GM12875 (cell line): ENCODE measurements around the gene CACNA1D.
A peak's percentile ranks its signal among the peaks of the same experiment; 100 is the strongest.

ENCODE experiments used
- H3K4me3 ChIP-seq: one replicate; pipeline ENCODE4 v1.5.1; 2011; ENCODE audit warnings: low read depth, low read length, control low read depth
- TF ChIP-seq, protein P1 (sequence below): IDR thresholded peaks from 2 replicates; pipeline ENCODE4 v1.5.1; 2011; ENCODE audit warnings: low read depth, mild to moderate bottlenecking, control low read depth, inconsistent platforms, low read length, moderate library complexity, borderline replicate concordance; ENCODE audit not compliant: insufficient read depth

Gene CACNA1D

DNA sequence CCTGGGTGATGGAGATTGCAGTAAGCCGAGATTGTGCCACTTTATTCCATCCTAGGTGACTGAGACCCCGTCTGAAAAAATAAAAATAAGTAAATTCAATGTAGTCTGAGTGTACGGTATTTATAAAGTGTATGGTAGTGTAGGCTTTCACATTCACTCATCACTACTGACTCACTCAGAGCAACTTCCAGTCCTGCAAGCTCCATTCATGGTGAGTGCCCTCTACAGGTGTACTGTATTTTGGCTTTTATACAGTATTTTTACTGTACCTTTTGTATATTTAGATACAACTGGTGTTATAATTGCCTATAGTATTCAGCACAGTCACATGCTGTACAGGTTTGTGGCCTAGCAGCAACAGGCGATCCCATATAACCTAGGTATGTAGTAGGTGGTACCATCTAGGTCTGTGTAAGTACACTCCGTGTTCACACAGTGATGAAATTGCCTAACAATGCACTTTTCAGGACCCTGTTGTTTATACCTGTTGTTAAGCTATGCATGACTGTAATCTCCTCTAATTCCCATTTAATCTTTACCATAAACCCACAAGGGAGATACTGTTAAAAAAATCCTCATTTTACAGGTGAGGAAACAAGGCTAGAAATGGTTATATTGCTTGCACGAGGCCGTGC, 19.3 kb downstream of the CACNA1D start:
- no peak overlapping the region for H3K4me3 ChIP-seq

DNA sequence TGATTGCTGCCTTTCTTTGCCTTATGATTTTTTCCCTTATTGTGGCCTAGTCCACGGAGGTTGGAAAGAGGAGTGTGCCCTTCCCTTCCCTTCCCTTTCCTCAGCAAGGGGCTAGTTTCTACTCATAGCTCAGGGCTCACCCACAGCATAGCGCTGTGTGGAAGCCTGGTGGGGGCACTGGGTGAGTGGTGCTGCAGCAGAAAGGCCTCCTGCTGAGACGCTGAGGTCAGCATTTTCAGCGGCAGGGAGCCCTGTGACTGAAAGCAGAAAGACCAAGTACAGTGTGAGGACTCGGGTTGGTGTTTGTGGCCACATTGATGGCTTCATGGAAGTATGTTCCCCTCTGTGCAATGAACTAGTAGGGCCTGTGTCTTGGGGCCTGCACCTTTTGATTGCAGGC, 21.9 kb downstream of the CACNA1D start:
- no peak overlapping the region for H3K4me3 ChIP-seq
- TF ChIP-seq, protein P1, sequence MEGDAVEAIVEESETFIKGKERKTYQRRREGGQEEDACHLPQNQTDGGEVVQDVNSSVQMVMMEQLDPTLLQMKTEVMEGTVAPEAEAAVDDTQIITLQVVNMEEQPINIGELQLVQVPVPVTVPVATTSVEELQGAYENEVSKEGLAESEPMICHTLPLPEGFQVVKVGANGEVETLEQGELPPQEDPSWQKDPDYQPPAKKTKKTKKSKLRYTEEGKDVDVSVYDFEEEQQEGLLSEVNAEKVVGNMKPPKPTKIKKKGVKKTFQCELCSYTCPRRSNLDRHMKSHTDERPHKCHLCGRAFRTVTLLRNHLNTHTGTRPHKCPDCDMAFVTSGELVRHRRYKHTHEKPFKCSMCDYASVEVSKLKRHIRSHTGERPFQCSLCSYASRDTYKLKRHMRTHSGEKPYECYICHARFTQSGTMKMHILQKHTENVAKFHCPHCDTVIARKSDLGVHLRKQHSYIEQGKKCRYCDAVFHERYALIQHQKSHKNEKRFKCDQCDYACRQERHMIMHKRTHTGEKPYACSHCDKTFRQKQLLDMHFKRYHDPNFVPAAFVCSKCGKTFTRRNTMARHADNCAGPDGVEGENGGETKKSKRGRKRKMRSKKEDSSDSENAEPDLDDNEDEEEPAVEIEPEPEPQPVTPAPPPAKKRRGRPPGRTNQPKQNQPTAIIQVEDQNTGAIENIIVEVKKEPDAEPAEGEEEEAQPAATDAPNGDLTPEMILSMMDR = no peak

More for the DNA sequence above, 19.3 kb downstream of the CACNA1D start:
- TF ChIP-seq, protein P1 = peak; percentile 46; the same call in 1 of the 2 replicates

DNA sequence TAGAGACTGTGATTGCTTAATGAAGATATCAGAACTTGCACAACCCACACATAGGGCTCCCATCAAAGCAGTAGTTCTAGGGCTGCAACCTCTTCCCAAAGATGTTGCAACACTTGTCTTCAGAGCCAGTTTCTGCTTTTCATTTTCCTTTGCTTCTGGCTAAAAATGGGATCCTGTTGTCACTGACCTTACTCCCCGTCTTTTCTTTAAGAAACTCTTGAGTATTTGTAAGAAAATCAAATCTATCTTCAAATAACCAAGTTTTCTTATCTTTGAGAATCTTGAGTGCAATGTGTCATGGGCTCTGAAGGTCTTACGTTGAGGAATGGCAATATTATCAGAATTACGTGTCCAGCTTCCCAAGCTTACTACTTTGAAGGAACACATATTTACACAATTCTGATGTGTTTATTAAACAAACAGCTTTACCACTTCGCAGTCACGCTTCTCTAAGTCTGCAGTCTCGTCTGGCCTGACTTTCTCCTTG, 24.1 kb downstream of the CACNA1D start:
- no peak overlapping the region for H3K4me3 ChIP-seq
- TF ChIP-seq, protein P1 = no peak

DNA sequence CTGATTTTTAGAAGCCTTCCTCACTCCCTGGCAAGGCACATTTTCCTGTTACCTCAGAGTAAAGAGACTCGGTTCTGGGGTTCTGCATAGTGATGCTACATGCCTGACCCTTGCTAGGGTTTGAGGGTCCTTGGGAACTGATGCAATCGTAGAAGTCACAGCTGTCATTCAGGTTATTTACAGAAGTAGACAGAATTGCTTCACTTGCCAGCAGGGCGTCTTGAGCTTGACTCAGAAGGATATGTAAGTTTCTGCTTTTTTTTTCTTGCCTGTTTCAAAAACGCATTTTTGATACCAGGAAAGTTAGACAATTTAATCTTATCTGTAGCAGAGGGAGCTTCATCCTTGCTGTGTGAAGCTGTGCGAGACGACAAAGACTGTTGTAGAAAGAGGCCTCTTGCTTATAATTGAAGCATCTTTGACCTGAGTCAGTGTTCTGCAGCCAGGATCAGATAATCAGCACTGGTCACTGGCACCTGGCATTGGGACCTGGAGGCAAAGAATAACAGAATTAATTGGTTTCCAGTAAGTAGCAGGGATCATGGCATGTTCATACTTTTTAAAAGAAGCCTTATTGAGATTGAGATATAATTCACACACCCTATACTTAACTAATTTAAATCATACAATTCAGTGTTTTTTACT, 24.8 kb downstream of the CACNA1D start:
- H3K4me3 ChIP-seq = no peak overlapping the region
- TF ChIP-seq, protein P1 = no peak

DNA sequence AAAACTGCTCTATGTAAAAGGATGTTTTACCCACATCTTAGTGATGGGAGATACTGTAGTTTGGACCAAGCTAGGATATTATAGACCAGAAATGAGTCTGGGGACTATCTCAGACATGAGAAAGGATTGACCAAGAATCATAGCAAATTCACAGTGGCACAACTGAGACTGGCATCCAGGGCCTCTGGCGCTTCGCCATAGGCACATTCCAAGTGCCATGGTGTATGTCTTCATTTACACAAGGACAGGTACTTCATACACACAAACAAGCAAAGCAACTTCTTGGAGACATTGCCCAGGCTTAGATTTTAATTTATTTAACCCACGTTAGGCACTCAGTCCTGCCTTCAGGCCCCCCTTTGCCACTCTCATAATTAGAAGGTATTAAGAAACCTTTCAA, 28.9 kb downstream of the CACNA1D start:
- no peak overlapping the region for H3K4me3 ChIP-seq
- TF ChIP-seq, protein P1 = no peak

DNA sequence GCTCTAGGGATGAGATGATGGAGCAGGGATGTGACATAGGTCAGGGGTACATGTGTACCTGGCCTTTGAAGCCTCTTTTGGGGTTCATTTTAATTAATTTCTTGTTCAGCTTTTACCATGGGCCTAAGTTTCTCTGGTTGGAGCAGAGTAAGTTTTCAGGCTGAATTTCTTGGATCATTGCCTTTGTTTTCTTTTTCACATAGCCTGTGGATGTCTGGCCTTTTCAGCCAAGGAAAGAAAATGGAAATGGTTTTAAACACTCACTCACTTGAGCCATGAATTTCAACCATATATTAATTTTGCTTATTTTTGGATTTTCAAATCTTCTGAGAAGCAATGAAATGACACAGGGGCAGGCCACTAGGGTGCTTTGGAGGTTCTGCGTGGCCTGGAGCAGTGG, 30.2 kb downstream of the CACNA1D start:
- TF ChIP-seq, protein P1 = no peak
- H3K4me3 ChIP-seq = no peak overlapping the region
